DMS53 treated with DMSO at 0.1 percent for 48 hours (cell line): ENCODE measurements around the gene RBPJL.

Experiments used
- DNase-seq: peaks from one replicate; lab custom pipeline; 2025; ENCODE audit not compliant: unreplicated experiment; lab: John Stamatoyannopoulos, UW

Gene RBPJL

DNA sequence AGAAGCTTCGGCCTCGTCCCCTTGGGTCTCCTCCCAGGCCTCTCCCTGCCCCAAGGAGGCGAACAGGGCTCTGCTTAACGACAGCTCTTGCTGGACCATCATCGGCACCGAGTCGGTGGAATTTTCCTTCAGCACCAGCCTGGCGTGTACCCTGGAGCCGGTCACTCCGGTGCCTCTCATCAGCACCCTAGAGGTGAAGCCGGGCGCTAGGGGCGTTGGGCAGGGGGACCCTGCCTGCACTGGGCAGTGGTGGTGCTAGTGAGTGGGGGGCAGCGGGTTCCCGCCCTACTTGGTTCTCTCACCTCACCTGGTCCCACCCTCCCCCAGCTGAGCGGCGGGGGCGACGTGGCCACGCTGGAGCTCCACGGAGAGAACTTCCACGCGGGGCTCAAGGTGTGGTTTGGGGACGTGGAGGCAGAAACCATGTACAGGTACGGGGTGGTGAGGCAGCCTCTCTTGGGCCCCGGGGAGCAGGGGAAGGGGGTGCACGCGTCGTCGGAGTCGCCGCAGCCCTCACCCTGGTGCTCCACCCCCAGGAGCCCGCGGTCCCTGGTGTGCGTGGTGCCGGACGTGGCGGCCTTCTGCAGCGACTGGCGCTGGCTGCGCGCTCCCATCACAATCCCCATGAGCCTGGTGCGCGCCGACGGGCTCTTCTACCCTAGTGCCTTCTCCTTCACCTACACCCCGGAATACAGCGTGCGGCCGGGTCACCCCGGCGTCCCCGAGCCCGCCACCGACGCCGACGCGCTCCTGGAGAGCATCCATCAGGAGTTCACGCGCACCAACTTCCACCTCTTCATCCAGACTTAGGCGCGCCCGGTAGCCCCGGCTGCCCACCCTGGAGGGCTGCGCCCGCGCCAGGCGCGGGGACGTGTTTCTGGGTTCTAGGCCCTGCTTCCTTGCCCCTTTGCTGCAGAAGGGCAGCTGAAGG is 9.8 kb downstream of the RBPJL start:
- no peak for DNase-seq

DNA sequence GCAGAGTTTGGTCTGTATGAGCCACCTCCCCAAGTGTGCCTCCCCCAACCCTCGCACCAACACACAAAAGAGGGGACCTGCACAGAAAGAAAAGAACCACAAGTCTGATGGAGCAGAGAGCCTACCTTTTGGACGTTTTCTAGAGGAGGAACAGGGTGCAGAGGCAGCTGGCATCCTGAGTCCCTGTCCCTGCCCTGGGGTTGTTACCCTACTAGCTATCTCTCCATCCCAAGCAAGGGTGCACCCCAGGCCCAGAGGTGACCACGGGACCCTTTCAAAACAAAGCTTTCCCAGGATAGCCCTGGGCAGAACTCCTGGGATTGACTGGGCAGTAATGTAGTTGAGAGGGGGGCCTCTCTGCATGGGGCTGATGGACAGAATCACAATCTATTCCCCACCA is 11.2 kb downstream of the RBPJL start:
- DNase-seq, result no peak

DNA sequence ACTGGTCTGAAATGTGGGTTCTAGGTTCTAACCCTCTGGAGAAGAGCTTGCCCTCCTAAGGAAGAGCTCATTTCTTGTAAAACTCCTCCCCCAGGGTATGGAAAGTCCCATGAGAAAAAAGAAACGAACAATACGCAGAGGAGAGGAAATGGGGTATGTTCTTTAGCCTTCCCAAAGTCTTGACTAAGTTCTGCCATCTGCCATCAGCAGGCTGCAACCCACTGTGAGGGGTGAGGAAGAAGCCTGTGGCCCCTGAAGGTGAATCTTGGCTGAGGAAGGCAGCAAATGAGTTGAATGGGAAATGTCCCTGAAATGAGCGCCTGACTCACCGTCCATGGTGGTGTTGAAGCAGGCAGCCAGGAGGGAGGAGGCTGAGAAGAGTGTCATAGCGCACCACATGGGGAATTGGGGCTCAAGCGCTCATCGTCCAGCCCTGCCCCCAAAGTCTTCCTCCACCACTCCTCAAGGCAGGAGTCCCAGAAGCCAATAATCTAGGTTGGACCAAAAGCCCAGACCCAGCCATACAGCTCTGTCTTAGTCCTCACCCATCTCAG is 11.8 kb downstream of the RBPJL start:
- DNase-seq, result no peak

DNA sequence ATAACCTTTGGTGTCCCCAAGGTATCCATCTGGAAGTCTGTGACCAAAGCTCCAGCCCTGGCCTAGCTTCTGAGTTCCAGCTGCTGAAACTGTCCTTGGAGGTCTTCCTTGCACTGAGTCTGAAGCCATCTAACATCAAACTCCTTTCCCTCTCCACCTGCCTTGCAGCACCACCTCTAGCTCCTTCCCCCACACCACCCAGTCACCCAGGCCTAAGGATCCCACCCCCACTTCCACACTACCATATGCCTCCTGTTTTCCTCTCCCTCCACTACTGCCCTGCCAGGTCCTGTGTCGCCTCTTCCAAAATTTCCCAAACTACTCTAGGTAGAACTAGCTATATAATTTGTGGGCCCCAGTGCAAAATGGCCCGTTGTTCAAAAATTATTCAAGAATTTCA is 12.3 kb downstream of the RBPJL start:
- no peak for DNase-seq

DNA sequence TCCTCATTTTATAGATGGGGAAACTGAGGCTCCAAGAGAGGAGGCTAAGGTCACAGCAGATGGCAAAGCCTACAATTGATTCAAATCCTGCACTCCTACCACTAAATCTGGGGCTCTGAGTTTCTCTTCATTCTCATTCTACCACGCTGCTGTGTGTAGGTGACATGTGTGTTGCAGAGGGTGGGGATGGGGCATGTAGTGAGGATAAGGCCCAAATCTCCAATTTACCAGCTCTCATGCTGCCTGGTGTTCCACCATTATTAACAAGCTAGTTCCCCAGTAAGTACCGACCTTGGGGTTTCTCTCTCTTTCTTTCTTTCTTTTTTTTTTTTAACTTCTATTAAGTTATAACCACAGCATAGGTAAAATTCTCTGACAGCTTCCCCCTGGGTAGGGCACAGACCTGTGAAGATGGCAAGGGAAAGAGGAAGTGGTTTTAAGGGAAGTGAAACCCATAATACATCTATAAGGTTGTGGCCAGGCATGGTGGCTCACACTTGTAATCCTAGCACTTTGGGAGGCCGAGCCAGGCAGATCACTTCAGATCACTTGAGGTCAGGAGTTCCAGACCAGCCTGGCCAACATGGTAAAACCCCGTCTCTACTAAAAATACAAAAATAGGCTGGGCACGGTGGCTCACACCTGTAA is 14.4 kb downstream of the RBPJL start:
- no peak for DNase-seq

DNA sequence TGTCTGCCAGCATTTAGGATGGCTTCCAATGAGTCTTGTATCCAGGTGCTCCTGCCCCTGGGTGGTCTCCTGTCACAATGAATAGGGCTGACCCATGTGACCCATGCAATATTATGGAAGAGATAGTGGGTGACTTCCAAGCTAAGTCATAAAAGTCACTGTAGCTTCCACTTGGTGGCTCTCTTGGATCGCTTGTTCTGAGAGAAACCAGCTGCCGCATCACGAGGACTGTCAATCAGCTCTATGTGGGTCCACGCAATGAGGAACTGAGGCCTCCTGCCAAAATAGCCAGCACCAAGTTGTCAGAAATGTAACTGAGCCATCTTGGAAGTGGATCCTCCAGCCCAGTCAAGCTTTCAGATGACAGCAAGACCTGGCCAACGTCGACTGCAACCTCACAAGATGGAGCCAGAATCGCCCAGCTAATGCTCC is 16.3 kb downstream of the RBPJL start:
- peak; percentile 66 for DNase-seq

DNA sequence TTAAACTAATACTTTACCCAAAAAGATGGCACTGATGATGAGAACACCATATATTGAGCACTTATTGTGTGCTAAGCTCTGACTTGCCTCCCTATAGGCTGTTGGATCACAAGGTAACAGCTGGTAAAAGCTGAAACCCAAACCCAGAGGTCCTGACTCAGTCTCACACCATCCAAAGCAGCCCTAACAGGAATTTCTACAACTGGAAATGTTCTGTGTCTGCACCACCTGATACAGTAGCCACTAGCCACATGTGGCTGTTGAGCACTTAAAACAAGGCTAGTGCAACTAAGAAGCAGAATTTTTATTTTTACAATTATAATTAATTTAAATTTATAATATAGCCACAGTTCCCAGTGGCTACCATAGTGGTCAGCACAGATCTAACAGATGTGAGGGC is 17.1 kb downstream of the RBPJL start:
- DNase-seq, result no peak

DNA sequence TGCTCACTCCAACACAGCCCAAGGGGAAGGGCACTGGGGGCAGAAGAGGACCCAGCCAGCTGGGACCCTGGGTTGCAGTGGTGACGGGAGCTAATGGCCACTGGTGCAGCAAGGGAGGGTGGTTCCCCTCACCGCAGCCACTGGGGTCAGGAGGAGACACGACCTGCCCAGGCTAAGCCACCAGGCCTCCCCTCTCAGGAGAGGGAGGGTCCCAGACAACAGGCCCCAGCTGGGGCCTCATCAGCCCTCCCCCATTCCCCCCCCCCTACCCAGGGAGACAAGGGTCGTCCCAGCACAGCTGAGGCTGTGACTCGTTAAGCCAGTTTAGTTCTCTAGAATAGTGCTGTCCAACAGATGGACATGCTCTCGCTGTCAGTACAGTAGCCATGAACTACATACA is 18.7 kb downstream of the RBPJL start:
- DNase-seq, result no peak

DNA sequence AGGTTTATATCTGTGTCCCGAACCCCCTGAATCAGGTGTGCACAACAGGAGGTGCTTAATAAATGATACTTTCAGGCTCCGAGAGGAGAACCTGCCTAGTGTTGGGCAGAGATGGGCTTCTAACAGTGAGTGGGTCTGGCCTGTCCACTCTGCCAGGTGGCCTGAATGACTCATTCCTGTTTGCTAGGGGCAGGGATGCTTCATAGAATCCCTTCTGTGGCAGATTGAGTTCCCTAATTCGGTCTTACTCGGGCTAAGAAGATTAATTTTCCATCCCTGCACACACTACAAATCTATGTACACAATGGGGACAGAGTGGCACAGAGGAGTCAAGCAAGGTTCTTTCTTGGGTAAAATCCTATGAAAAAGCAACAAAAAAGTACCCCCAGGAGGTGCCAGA is 21.8 kb downstream of the RBPJL start:
- peak; percentile 29 for DNase-seq

DNA sequence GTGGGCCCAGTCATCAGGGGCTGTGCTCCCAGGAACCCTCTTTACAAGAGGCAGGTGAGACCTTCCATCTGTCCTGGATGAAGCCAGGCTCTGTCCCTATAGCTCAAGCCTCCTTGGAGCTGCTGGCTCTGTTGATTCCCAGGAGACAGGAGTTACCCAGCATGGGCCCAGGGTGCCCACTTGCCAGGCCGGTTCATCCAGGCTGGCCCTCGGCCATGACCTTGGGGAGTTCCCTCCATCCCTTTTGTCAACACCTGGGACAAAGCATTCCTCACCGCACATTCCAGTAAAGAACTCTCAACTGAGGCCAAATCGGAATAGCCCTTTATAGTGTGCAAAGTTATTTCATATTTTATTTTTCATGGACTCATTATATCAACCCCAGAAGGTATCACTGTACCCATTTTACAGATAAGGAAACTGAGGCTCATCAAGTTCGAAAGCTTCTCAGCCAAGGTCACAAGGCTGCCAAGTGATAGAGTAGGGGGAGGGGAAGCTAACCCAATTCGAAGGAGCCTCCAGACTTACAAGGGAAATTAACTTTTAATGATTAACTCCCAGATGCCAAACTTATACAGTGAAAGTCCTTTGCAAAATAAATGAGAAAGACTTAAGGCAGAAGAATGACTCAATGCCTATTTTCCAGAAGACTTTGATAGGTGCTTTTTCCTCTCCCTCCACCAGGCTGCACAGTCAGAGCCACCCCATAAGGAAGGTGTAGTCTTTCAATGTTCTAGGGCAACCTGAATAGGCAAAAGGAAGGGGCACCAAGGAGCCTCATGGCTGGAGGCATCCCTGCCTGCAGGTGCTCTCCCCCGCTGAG is 23.1 kb downstream of the RBPJL start:
- DNase-seq, result no peak

DNA sequence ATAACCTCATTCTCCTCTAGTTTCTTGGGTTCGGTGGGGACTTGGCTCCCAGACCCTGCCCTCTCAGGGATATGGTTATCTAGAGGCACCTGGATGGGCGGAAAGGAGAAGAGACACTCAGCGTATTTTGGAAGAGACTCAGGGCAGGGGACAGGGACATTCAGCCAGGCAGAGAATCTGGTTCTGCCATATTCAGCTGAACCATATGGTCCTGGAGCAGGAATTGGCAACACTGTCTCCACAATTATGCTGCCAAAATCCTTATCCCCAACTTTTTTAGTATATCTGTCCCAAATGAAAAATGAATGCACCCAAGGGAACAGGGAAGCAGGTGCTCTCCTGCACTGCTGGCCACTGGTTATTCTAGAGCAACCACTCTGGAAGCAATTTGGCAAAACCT is 23.8 kb downstream of the RBPJL start:
- no peak for DNase-seq

DNA sequence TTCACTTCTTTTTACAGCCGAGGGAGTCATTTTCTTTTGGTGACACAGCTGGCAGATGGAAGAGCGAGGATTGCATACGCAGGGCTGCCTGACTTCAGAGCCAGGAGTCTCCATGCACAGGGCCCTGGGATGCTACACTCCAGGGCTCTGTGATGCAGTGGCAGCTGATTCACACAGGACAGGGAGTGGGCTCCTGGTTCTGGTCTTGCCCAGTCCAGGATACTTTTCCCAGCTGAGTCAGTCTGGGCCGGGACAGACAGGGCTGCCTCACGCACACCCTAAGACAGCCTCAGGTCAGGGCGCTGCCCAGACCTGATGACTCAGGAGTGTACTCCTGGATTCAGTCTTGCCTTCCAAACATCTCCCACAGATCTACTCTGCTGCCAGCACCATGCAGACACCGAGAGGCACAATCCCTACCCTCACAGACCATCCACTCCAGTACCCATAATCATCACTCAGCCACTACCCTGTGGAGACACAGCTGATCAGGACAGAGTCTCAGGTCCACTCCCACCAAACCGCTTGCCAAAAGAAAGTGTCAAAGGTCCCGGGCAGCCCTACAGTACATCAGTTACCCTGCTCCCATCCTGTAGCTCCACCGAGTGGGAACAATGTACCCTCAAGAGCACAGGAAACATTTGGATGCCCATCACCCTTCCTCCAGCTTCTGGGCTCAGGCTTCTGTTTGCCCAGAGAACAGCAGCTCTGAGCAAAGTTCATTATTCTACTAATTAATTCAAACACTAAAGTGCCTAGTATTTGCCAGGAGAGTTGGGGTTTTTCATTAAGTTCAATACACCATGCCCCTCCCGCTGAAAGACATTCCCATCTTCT is 30.1 kb downstream of the RBPJL start:
- no peak for DNase-seq

DNA sequence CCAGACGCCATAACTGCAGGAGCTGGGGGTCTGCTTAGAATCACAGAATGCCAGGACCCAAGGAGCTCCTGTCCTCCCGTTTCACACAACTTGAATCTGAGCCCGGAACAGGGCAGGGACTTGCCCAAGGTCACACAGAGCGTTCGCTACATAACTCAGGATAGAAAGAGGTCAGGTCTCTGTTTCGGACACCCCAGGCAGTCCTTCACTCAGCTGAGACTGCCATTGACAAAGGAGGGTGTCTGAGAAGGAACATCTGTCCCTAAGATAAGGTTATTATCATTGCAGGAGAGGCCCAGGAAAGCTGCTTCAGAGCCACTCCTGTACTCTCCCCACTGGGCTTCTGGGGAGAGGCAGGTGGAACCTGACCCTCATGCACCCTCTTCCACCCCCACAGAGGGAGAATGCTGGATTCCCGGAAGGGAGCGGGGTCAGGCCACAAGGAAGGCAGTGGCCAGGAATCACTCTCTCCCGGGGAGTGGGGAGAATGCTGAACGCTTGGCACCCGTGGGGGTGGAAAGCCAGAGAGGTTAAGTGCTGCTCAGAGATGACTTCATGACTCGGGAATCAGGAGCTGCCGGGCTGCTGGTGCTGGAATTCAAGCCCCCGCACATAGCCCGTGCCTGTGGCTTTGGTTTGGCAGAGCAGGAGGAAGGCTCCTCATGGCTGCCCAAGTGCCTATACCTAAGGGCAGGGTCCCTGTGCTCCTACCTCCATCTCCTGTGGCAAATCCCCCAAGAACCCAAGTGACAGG is 30.9 kb downstream of the RBPJL start:
- DNase-seq, result no peak

DNA sequence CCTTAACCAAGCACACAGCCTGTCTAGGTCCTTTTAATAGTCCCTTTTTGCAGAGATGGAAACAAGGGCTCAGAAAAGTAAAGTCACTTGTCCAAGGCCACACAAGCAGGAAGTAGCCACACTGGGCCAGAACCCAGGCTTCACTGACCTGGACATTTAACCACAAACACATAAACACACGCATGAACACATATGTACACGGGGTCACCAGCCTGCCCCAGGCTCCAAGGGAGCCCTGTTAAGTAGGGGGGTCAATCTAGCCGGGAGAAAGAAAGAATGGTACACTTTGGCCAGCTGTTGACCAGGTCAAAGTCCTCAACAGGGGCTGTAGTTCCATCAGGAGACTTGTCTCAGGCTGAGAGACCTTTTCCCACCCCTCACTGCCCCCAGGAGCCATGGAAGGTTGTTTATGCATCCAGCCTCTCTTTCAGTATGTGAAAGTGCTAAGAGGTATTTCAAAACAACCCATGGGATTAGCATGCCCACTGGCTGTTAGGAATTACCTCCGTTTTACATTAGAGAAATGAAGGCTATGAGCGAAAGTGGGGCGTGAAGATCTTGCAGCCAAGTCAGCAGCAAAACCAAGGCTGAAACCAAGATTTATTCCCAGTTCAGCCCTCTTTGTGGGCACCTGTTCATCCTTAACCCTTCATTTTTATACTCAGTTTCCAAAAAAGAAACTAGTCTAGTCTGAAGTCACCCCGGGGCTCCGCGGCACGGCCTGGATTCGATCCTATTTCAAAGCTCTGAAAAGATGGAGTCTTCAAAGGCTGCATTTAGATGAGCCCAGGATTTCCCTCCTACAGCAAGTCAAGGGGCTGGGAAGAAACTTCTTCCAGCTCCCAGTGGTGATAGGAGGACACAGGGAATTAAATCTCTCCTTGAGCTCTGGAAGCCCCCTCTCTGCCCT is 31.7 kb downstream of the RBPJL start:
- DNase-seq, result no peak

DNA sequence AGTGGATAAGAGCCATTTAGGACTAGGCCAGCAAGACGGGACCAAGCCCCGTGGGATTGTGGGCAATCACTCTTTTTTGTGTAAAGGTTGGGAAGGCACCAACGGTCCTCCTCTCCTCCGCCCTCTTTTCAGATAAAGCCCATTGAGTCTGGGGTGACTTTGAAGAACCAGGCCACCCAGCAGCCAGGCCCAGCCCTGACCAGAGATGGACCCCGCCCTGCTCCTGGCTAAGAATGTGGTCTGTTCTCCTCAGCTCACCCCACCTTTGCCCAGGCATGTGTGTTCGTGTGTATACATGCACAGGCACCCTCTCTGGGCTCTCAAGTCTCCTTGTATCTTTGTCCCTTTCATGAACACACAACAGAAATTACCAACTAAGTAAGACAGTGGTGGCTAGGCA is 32.4 kb downstream of the RBPJL start:
- DNase-seq, result no peak

DNA sequence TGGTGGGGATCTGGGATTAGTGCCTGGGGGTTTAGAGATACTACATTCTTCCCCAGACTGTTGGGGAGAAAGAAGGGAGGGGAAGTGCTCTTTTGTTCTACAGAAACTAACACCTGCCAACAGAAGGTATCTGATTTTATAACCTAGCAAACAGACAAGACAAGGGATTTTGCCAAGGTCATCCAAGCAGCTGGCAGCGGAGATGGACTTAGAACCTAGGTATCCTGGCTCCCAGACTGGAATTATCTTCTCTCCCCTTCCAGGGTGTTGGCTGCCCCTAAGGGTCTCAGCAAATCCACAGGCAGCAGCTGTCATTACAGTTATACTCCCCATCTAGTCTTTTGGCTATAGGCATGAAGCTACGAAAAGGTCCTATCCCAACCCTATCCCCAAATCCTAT is 33.2 kb downstream of the RBPJL start:
- DNase-seq, result no peak

DNA sequence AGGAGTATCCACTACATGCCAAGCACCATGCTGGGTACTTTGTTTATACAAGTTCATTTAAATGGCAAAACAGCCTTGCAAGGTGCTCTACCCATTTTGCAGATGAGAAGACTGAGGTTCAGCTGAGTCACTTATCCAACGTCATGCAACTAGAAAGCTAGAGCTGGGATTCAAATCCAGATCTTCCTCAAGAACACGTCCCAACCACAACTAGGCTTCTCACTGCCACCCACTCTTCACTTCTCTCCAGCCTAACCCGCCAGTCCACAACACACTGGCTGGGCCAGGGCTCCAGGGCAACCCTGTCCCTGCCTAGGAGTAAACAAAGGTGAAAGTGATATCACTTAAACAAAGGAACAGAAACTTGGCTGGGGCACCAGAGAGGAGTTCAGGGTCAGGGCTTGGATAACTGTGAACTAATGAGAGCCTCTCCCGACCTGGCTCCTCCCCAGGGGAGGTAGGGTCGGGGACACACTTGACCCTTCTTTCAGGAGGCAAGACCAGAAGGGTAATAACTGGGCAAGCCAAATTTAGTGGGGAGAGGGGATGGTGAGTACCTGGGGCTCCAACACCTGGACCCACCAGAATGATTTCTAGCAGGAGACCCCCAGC is 33.7 kb downstream of the RBPJL start:
- DNase-seq, result no peak

DNA sequence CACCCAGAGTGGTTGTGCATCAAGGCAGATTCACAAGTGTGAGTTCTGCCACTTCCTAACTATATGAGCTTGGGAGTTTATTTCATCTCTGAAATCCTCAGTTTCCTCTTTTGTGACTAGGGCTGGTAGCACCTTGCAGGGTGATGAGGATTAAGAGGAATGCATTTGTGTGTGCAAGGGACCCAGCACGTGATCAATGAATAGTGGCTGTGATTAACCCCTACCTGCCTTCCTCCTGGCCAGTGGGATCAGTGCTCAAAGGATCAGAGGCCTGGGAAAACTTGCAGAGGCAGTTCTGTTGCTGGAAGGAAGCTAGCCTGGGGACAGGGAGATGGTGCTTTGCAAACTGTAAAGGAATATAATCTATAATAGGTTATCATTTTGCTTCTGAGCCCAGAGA is 34.3 kb downstream of the RBPJL start:
- DNase-seq, result no peak
